SK-N-MC (cell line): ENCODE data around the gene CD34.

Experiments
- DNase-seq: peaks from one replicate; pipeline ENCODE4 v3.0.0-alpha.2; 2011; ENCODE audit warnings: low read depth, low spot score
- H3K27ac ChIP-seq: fragments of 200-600 bp; sonication (generic); 2 replicates; pipeline ENCODE4 v1.5.1; 2016; ENCODE audit warnings: mixed run types
- H3K36me3 ChIP-seq: fragments of 200-600 bp; sonication (generic); 2 replicates; pipeline ENCODE4 v1.6.1; 2017; ENCODE audit warnings: antibody characterized with exemption, low read length, mixed read lengths; ENCODE audit not compliant: insufficient read depth
- H3K4me3 ChIP-seq: fragments of 200-600 bp; sonication (generic); 2 replicates; pipeline ENCODE4 v1.5.1; 2016
- H3K9ac ChIP-seq: fragments of 200-600 bp; sonication (generic); 2 replicates; pipeline ENCODE4 v1.8.0; 2017; ENCODE audit warnings: mixed run types, mixed read lengths; ENCODE audit not compliant: insufficient read length
- H3K9me3 ChIP-seq: fragments of 200-600 bp; sonication (generic); 2 replicates; pipeline ENCODE4 v1.6.1; 2017; ENCODE audit warnings: low read depth, mild to moderate bottlenecking, antibody characterized with exemption, low read length, moderate library complexity, mixed read lengths
- EZH2 ChIP-seq: fragments of 200-600 bp; sonication (generic); IDR thresholded peaks from one replicate; pipeline ENCODE4 v1.6.1; 2017; ENCODE audit warnings: antibody characterized with exemption
- FOXP2 ChIP-seq: optimal IDR thresholded peaks from 2 replicates; pipeline ENCODE3; 2011; ENCODE audit warnings: mild to moderate bottlenecking, moderate library complexity; ENCODE audit not compliant: insufficient read depth; ENCODE audit errors: extremely low read length, control extremely low read depth
- POLR2AphosphoS5 ChIP-seq: IDR thresholded peaks from 2 replicates; pipeline ENCODE4 v1.6.1; 2012; ENCODE audit warnings: mild to moderate bottlenecking, low read depth, low read length, borderline replicate concordance

CD34 gene

DNA sequence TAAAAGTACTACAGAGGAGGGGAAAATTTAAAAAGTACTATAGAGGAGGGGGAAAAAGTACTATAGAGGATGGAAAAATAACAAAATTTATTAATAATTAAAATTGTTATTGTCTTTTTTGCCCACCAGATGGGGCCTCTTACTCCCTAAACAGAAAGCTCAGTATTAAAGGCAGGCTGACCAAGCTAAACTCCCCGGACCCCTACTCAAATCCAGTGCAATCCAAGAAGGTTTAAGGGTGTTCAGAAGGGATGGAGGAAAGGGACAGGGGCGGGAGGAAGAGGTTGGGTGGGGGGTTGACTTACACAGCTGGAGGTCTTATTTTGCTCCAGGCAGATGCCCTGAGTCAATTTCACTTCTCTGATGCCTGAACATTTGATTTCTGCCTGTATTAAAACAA is 13.7 kb downstream of the CD34 start:
- no peak for DNase-seq
- H3K27ac ChIP-seq = no peak overlapping the region
- no peaks in the 10 kb centered on the region for H3K36me3 ChIP-seq
- H3K9me3 ChIP-seq = no peaks in the 10 kb centered on the region
- TF ChIP-seq EZH2 = no peak
- no peak for TF ChIP-seq POLR2AphosphoS5
- TF ChIP-seq FOXP2 = no peak
- H3K4me3 ChIP-seq = no peak overlapping the region
- H3K9ac ChIP-seq = no peak overlapping the region

DNA sequence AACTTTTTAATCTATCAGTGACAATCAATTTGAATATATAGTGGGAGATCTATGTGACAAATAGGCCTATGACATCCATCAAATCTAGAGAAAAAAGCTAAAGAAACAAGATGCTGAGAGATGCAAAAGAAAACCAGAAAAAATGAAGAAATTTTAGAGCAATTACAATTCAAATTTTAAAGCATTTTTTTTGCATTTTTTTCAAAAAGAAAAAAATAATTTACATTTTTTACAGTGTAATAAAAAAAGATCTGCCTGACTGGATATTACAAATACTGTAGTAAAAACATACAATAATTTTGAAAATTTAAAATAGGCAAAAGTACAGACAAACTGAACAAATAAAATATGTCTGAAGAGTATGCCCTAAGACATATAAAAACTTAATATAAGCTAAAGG is 14.4 kb downstream of the CD34 start:
- no peak for DNase-seq
- TF ChIP-seq POLR2AphosphoS5 (no peak), EZH2 (no peak), FOXP2 (no peak)
- Histone ChIP-seq H3K36me3 (no peaks in the 10 kb centered on the region), H3K4me3 (no peak overlapping the region), H3K27ac (no peak overlapping the region), H3K9ac (no peak overlapping the region), H3K9me3 (no peaks in the 10 kb centered on the region)

DNA sequence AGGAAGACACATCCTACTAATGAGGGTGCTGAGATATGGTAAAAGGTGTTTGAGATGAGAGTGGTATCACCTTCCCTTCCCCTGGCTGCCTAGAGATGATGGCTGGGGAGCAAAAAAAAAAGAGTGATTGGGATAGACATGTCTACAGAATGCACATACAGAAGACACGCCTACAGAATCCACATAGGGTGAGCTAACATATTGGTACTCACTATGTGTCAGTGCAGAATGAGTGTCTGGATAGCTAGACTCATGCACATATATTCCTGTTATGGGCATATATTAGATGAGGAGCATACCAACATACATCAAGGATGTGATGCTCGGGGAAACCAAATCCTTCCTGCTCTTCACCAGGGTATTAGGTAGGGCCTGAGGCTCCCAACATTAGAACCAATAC is 16.2 kb downstream of the CD34 start:
- no peaks in the 10 kb centered on the region for H3K9me3 ChIP-seq
- DNase-seq = no peak
- no peak for TF ChIP-seq FOXP2
- TF ChIP-seq EZH2 = no peak
- no peak overlapping the region for H3K27ac ChIP-seq
- no peaks in the 10 kb centered on the region for H3K36me3 ChIP-seq
- no peak overlapping the region for H3K9ac ChIP-seq
- no peak overlapping the region for H3K4me3 ChIP-seq

DNA sequence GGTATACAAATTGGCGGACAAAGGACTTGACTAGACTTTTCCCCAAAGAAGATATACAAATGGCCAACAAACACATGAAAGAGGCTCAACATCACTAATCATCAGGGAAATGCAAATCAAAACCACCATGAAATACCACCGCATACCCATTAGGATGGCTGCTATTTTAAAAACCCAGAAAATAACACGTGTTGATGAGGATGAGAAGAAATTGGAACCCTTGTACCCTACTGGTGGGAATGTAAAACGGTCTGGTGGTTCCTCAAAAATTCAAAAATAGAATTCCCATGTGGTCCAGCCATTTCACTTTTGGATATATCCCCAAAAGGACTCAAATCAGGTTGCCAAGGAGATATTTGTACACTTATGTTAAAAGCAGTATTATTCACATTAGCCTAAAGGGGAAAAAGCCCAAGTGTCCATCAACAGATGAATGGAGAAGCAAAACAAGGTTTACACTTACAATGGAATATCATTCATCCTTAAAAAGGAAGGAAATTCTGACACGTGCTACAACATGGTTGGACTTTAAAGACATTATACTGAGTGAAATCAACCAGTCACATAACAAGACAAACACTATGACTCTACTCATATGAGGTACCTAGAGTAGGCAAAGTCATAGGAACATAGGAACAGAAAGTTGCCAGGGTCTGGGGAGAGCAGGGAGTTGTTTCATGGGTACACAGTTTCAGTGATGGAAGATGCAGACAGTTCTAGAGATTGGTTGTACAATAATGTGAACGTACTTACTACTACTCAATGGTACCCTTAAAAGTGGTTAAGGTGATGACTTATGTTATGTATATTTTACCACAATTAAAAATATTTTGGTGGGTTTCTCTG is 17.0 kb downstream of the CD34 start:
- Histone ChIP-seq H3K9ac (no peak overlapping the region), H3K4me3 (no peak overlapping the region), H3K9me3 (no peaks in the 10 kb centered on the region), H3K36me3 (no peaks in the 10 kb centered on the region), H3K27ac (no peak overlapping the region)
- TF ChIP-seq EZH2 (no peak), FOXP2 (no peak), POLR2AphosphoS5 (no peak)
- no peak for DNase-seq

DNA sequence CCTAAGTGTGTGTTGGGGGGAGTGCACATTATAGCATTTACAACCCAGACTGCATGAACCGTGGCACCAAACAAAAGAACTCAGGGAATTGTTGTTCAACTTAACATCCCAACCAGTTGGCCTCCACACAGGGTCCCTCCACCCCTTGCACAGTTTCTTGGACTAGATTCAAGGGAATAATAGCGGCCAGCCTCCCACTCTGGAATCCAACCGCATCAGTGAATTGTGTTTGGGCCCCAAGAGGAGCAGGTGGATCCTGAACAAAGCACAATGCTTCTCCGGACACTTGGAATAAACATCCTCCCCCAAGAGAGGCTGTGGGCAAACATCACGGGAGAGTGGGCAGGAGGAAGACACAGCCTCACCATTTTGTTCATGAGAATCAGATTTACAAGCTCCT is 18.2 kb downstream of the CD34 start:
- H3K4me3 ChIP-seq = no peak overlapping the region
- DNase-seq = no peak
- H3K36me3 ChIP-seq = no peaks in the 10 kb centered on the region
- no peaks in the 10 kb centered on the region for H3K9me3 ChIP-seq
- TF ChIP-seq FOXP2 (no peak), EZH2 (no peak), POLR2AphosphoS5 (no peak)
- H3K27ac ChIP-seq = no peak overlapping the region
- no peak overlapping the region for H3K9ac ChIP-seq

DNA sequence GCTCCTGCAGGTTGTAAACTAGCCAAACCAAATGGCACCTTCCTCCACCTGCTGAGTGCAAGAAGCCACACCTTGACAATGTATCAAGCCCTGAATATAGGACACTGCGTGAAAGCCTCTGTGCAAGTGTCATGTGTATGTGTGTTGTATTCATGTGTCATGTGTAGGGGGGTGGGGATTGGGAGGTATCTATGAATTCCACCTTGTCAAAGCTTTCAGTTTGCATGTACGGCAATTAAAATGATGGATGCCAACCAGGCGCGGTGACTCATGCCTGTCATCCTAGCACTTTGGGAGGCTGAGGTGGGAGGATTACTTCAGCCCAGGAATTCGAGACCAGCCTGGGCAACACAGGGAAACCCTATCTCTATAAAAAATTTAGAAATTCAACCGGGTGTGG is 19.8 kb downstream of the CD34 start:
- Histone ChIP-seq H3K36me3 (no peaks in the 10 kb centered on the region), H3K9me3 (no peaks in the 10 kb centered on the region), H3K27ac (no peak overlapping the region), H3K9ac (no peak overlapping the region), H3K4me3 (no peak overlapping the region)
- TF ChIP-seq FOXP2 (no peak), POLR2AphosphoS5 (no peak), EZH2 (no peak)
- no peak for DNase-seq

DNA sequence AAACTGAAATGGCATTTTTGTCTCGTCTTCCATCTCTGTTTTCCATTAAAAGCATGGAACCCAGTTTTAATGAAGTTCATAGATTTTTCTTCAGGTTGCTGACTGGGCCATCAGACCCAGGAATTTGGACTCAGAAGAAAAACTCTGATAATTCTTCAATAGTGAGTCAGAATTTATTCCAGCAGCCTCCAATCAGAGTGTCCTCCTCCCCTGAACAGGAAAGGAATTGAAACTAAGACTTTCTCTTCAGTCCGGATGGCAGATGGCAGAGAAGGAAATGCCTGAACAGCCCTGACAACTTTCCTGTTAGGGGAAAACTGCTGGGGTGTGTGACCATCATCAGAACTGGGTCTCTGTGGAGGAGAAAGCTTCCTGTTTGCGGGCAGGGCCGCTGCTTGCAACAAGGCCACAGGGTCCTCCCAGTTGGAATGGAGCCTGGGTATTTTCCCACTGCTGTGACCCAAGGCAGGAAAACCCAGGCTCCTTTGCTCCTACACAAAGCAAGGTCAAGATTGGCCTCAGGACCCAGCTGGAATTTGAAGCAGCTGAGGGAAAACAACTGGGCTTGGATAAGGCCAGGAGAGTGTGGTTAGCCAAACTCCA is 20.7 kb downstream of the CD34 start:
- H3K4me3 ChIP-seq = no peak overlapping the region
- no peaks in the 10 kb centered on the region for H3K36me3 ChIP-seq
- DNase-seq = no peak
- no peak overlapping the region for H3K9ac ChIP-seq
- H3K9me3 ChIP-seq = no peaks in the 10 kb centered on the region
- TF ChIP-seq FOXP2 (no peak), POLR2AphosphoS5 (no peak), EZH2 (no peak)
- no peak overlapping the region for H3K27ac ChIP-seq

DNA sequence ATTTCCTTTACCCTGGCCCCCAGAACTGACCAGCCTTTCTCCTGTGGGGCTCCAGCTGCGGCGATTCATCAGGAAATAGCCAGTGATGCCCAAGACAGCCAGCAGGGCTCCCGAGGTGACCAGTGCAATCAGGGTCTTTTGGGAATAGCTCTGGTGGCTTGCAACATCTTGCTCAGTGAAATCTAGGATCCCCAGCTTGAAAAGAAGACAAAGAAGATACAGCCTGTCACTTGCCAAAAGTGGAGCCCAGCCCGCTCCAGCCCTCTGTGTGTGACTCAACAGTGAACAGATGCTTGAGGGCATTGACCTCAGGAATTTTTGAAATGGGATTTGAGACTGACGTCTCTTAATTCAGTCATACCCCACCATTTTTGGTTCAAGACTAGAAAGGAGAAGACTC is 22.3 kb downstream of the CD34 start:
- no peak overlapping the region for H3K4me3 ChIP-seq
- H3K36me3 ChIP-seq = no peaks in the 10 kb centered on the region
- H3K9me3 ChIP-seq = no peaks in the 10 kb centered on the region
- H3K9ac ChIP-seq = no peak overlapping the region
- no peak overlapping the region for H3K27ac ChIP-seq
- no peak for TF ChIP-seq POLR2AphosphoS5
- no peak for TF ChIP-seq FOXP2
- TF ChIP-seq EZH2 = no peak
- DNase-seq = no peak

DNA sequence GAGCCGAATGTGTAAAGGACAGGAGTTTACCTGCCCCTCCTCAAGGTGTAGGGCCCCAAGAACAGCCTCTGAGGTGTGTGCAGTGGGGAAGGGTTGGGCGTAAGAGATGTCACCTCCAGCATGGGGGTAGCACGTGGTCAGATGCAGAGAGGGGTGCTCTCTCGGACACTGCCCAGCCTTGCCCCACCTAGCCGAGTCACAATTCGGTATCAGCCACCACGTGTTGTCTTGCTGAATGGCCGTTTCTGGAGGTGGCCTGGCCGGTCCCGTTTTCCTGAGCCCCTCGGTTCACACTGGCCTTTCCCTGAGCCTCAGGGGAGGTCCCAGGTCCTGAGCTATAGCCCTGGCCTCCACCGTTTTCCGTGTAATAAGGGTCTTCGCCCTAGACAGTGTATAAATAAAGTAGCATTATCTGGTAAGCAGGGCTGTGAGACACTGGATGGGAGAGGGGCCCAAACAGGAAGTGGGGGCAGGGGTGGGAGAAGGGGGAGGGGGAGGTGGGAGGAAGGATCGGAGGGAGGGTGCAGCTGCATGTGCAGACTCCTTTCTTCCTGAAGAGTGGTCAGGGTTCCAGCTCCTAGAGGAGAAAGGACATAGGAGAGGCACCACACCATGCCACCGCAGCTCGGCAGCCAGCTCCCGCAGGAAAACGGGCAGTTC is 23.3 kb downstream of the CD34 start:
- no peak for DNase-seq
- Histone ChIP-seq H3K36me3 (no peaks in the 10 kb centered on the region), H3K9me3 (no peaks in the 10 kb centered on the region), H3K27ac (no peak overlapping the region), H3K9ac (no peak overlapping the region), H3K4me3 (no peak overlapping the region)
- no peak for TF ChIP-seq EZH2
- TF ChIP-seq FOXP2 = no peak
- TF ChIP-seq POLR2AphosphoS5 = no peak
